Airway epithelial cell (primary cell): ENCODE measurements around the gene AKR1C4. TPM values are rescaled to one million over a fixed set of nuclear protein-coding genes. Genes with fewer than 3 reads are reported as not detected.

Source experiments
- total RNA-seq: library from RNA; depleted of rRNA; stranded (reverse); fragments of >200 nt; gene quantifications from 2 replicates; pipeline ENCODE4 v1.2.3, GENCODE V29; 2015

AKR1C4 gene
- total RNA-seq, result not detected in 2 replicates

DNA sequence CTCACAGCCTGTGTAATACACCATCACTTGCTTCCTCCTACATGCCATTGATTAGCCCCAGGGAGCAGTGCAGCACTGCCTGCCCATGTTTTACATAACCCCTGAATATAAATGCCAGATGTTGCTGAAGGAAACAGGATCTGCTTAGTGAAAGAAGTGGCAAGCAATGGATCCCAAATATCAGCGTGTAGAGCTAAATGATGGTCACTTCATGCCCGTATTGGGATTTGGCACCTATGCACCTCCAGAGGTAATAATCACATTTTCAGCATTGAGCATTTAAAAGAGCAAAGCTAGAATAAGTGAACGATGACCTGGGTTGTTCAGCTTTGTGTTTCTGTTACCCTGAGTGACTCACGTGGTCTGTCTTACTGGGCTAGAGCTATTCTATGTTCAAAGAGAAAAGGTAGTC lies at the start of gene AKR1C4:
Gene AKR1C4, plus strand, starts transcription at position 136 of the 412 bp plus-strand sequence. Its CDS starts 31 bp downstream, at position 167.

DNA sequence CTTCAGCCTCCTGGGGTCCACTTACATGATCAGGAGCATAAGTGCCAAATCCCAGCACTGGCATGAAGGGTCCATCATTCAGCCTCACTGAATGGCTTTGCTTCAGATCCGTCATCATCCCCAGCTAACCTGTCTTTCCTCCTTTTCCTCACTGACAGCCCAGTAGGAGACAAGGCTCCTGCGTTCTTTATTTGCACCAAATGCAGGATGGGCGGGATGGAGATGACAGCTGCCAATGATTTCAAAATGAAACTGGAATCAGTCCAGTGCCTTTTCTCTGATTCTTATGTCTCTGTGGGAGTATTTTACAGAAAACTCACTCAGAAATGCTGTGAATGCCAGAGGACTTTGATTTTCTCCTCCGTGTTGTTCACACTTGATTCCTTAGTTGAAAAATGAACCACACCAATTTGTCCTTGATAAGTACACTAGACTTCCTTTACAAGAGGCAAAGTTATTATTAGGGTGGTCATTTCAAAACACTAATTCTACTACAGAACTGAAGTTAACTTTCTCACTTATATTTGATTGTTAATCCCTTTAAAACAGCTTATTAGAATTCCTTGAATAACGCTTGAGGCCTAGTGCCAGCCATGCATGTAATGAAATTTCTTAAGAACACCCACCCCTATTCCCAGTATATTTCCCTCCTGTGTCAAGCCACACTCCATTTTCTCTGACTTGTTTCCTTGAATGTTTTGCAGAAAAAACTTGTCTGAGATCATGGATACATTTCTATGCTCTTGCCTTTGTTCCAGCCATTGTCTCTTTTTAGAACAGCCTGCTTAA lies 11.5 kb upstream of the AKR1C4 start, which contains the start of gene AKR1C8:
Gene AKR1C8, minus strand, starts transcription at position 164 of the 789 bp plus-strand sequence. Its CDS starts 46 bp downstream, at position 118.

Other genes with a start within 250 kb of the AKR1C4 start
- gene AKR1C1, start 233.4 kb upstream of the AKR1C4 start, total RNA-seq, result 49.7 and 63.3 TPM in 2 replicates
- gene AKR1C2, start 193.0 kb upstream of the AKR1C4 start, total RNA-seq, result 167 and 181 TPM in 2 replicates
- gene AKR1C3, start 102.4 kb upstream of the AKR1C4 start, total RNA-seq, result 36.9 and 38.8 TPM in 2 replicates
- not detected in 2 replicates for gene AKR1C8, start 11.7 kb upstream of the AKR1C4 start, total RNA-seq
- not detected in 2 replicates for gene UCN3, start 168.1 kb downstream of the AKR1C4 start, total RNA-seq
- 0.19 and 0.35 TPM in 2 replicates for gene TUBAL3, start 208.0 kb downstream of the AKR1C4 start, total RNA-seq
- gene NET1, start 215.7 kb downstream of the AKR1C4 start, total RNA-seq, result 195 and 238 TPM in 2 replicates